OCI-LY7 (cell line): ENCODE results near the gene ADARB2. TPM values are rescaled to one million over a fixed set of nuclear protein-coding genes. Genes with fewer than 3 reads are reported as not detected.

ENCODE experiments used
- BruUV-seq: library from RNA; stranded (reverse); fragments of 400-500 nt; replicated peaks from 2 replicates; lab custom pipeline; 2021; lab: Mats Ljungman, UMichigan
- CTCF ChIA-PET: fragments of 300-600 bp; sonication (Branson Sonifier 250); formaldehyde crosslinking; loops from one replicate; lab custom pipeline; 2022; ENCODE audit warnings: antibody characterized with exemption; ENCODE audit not compliant: unreplicated experiment; lab: Charles Lee
- POLR2A ChIA-PET: fragments of 300-600 bp; sonication (Branson Sonifier 250); formaldehyde crosslinking; loops from one replicate; lab custom pipeline; 2022; ENCODE audit warnings: antibody characterized with exemption; lab: Charles Lee
- DNase-seq: peaks from one replicate; pipeline ENCODE4 v3.0.0-alpha.2; 2015; ENCODE audit warnings: low spot score
- H2AFZ ChIP-seq: fragments of 200-600 bp; sonication (generic), shearing (Covaris generic); 2 replicates; pipeline ENCODE4 v1.6.1; 2014; ENCODE audit warnings: mild to moderate bottlenecking, antibody characterized with exemption, low read length, moderate library complexity
- H3K27ac ChIP-seq: fragments of 200-600 bp; sonication (generic); 2 replicates; pipeline ENCODE4 v1.5.1; 2014; ENCODE audit warnings: mixed run types, low read depth, mild to moderate bottlenecking, moderate library complexity, low read length, inconsistent platforms; ENCODE audit not compliant: poor library complexity, severe bottlenecking
- H3K36me3 ChIP-seq: fragments of 200-600 bp; sonication (generic); 2 replicates; pipeline ENCODE4 v1.6.1; 2014; ENCODE audit warnings: mild to moderate bottlenecking, antibody characterized with exemption, low read length, moderate library complexity, mixed read lengths; ENCODE audit not compliant: insufficient read depth
- H3K4me1 ChIP-seq: fragments of 200-600 bp; sonication (generic); 2 replicates; pipeline ENCODE4 v1.5.1; 2014; ENCODE audit warnings: mild to moderate bottlenecking, low read length; ENCODE audit not compliant: insufficient read depth, poor library complexity, severe bottlenecking
- H3K4me2 ChIP-seq: fragments of 200-600 bp; sonication (generic); 2 replicates; pipeline ENCODE4 v1.6.1; 2014; ENCODE audit warnings: mild to moderate bottlenecking, low read length
- H3K4me3 ChIP-seq: fragments of 200-600 bp; sonication (generic); 2 replicates; pipeline ENCODE4 v1.5.1; 2014; ENCODE audit warnings: mild to moderate bottlenecking, low read depth, low read length; ENCODE audit not compliant: poor library complexity, severe bottlenecking
- H3K79me2 ChIP-seq: fragments of 200-600 bp; sonication (generic); 2 replicates; pipeline ENCODE4 v1.6.1; 2016; ENCODE audit warnings: low read depth, mild to moderate bottlenecking, low read length, moderate library complexity, mixed read lengths; ENCODE audit not compliant: insufficient read depth
- H3K9me2 ChIP-seq: fragments of 200-600 bp; sonication (generic); 2 replicates; pipeline ENCODE4 v1.6.1; 2016; ENCODE audit warnings: mild to moderate bottlenecking, low read length, mixed read lengths; ENCODE audit not compliant: insufficient read depth
- H3K9me3 ChIP-seq: fragments of 200-600 bp; sonication (generic); 2 replicates; pipeline ENCODE4 v1.6.1; 2014; ENCODE audit warnings: mild to moderate bottlenecking, mixed run types, low read length, mixed read lengths
- H4K20me1 ChIP-seq: fragments of 200-600 bp; sonication (generic); 2 replicates; pipeline ENCODE4 v1.6.1; 2014; ENCODE audit warnings: mild to moderate bottlenecking, antibody characterized with exemption, low read length, moderate library complexity, mixed read lengths; ENCODE audit not compliant: insufficient read depth
- EZH2phosphoT487 ChIP-seq: fragments of 200-600 bp; sonication (generic); IDR thresholded peaks from 2 replicates; pipeline ENCODE4 v1.6.1; 2018; ENCODE audit warnings: low read depth, borderline replicate concordance, mild to moderate bottlenecking, mixed run types, antibody characterized with exemption, low read length, moderate library complexity, mixed read lengths
- intact Hi-C: fragments of 100-400 bp; cut with micrococcal nuclease; formaldehyde crosslinking; loops from one replicate; pipeline ENCODE4 v1.10.0; 2022; ENCODE audit not compliant: unreplicated experiment
- total RNA-seq, 2 experiments: library from RNA; depleted of rRNA in 1 of 2; stranded (reverse); fragments of >200 nt in 1 of 2; shearing (Covaris generic) in 1 of 2; gene quantifications; 2 replicates each; pipeline ENCODE4 v1.2.3, GENCODE V29; 2014 to 2022
- TF ChIP-seq, protein P1 (sequence below): fragments of 200-600 bp; sonication (generic); conservative IDR thresholded peaks from 2 replicates; pipeline ENCODE4 v1.5.1; 2014; ENCODE audit warnings: mild to moderate bottlenecking, antibody characterized with exemption, low read length, moderate library complexity, mixed read lengths

Gene ADARB2
- total RNA-seq, 2 experiments from 2014 or later: 0.03 TPM; not detected in 1

DNA sequence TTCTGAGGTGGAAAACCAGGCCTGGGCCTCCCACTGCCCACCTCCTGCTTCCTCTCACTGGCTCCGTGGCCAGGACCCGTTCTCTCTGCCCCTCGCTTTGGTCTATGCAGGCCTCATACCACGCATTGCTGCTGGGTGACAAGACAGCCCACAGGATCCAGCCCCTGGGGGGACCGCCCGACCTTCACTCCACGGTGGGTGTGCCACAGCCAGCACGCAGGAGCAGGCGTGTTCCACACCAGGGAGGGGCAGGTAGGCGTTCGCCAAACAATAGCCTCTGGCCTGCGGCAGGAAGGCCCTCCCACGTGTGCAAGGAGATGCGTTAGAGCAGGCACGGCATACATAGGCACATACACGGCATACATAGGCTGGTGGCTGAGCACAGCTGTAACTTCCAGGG is 447.7 kb downstream of the ADARB2 start:
- ChIA-PET POLR2A (no interaction called here), CTCF (no interaction called here)
- no TSS peak for BruUV-seq
- Histone ChIP-seq H2AFZ (no peak overlapping the region), H3K4me3 (no peak overlapping the region), H3K9me3 (no peaks in the 10 kb centered on the region), H3K27ac (no peak overlapping the region), H3K79me2 (no peaks in the 10 kb centered on the region), H3K9me2 (no peaks in the 10 kb centered on the region), H3K4me2 (no peak overlapping the region), H3K36me3 (no peaks in the 10 kb centered on the region), H3K4me1 (no peaks in the 10 kb centered on the region), H4K20me1 (no peaks in the 10 kb centered on the region)
- DNase-seq: no peak
- intact Hi-C loops: no loop called here
- TF ChIP-seq, protein P1, sequence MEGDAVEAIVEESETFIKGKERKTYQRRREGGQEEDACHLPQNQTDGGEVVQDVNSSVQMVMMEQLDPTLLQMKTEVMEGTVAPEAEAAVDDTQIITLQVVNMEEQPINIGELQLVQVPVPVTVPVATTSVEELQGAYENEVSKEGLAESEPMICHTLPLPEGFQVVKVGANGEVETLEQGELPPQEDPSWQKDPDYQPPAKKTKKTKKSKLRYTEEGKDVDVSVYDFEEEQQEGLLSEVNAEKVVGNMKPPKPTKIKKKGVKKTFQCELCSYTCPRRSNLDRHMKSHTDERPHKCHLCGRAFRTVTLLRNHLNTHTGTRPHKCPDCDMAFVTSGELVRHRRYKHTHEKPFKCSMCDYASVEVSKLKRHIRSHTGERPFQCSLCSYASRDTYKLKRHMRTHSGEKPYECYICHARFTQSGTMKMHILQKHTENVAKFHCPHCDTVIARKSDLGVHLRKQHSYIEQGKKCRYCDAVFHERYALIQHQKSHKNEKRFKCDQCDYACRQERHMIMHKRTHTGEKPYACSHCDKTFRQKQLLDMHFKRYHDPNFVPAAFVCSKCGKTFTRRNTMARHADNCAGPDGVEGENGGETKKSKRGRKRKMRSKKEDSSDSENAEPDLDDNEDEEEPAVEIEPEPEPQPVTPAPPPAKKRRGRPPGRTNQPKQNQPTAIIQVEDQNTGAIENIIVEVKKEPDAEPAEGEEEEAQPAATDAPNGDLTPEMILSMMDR: no peak
- no peak for TF ChIP-seq EZH2phosphoT487

DNA sequence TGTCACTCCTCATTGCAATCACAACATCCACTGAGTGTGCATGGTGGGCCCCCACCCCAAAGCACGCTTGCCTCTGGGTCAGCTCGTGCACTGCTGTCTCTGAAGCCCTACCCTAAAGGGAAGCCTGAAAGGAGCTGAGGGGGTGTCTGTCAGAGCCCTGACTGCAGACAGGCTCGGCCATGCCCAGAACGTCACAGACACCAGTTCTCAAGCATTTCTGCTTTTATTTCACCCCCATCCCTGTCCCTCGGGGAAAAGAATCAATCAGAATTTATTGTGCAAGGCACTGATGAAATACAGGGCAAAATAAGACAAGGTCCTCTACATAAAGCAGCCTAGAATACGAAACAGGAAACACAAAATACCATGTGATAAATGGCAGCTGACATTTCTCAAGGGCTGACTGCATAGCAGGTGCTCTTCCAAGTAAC is 449.3 kb downstream of the ADARB2 start:
- no peak overlapping the region for H2AFZ ChIP-seq
- BruUV-seq: no TSS peak
- no peaks in the 10 kb centered on the region for H3K9me3 ChIP-seq
- ChIA-PET POLR2A (no interaction called here), CTCF (no interaction called here)
- TF ChIP-seq EZH2phosphoT487: no peak
- TF ChIP-seq, protein P1: no peak
- intact Hi-C loops: no loop called here
- H3K4me2 ChIP-seq: no peak overlapping the region
- no peak for DNase-seq
- H3K27ac ChIP-seq: no peak overlapping the region
- H3K4me3 ChIP-seq: no peak overlapping the region
- H3K4me1 ChIP-seq: no peaks in the 10 kb centered on the region
- no peaks in the 10 kb centered on the region for H3K9me2 ChIP-seq
- no peaks in the 10 kb centered on the region for H3K79me2 ChIP-seq
- no peaks in the 10 kb centered on the region for H4K20me1 ChIP-seq
- no peaks in the 10 kb centered on the region for H3K36me3 ChIP-seq

DNA sequence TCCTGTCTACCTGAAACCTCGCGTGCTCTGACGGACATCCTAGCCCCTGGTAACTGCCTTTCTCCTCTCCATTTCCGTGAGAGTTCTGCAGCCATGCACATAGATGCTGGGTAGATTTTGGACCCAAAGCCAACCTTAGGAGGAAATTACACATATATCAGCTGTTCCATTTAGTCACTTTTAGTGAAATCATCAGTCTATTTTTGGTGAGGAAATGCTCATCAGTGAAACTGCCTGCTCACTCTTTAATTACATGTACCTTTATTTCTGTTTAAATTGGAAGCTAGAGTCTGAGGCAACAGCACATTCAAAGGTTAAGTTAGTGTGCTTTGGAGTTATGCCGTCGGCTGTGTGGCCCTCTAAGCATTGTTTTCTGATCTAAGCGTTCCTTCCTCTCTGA is 449.8 kb downstream of the ADARB2 start:
- no peak overlapping the region for H3K4me3 ChIP-seq
- H4K20me1 ChIP-seq: no peaks in the 10 kb centered on the region
- H3K9me3 ChIP-seq: no peaks in the 10 kb centered on the region
- H3K36me3 ChIP-seq: no peaks in the 10 kb centered on the region
- CTCF ChIA-PET: no interaction called here
- H2AFZ ChIP-seq: no peak overlapping the region
- TF ChIP-seq, protein P1: no peak
- TF ChIP-seq EZH2phosphoT487: no peak
- H3K9me2 ChIP-seq: no peaks in the 10 kb centered on the region
- POLR2A ChIA-PET: no interaction called here
- intact Hi-C loops: no loop called here
- no peak overlapping the region for H3K27ac ChIP-seq
- DNase-seq: no peak
- no peaks in the 10 kb centered on the region for H3K4me1 ChIP-seq
- BruUV-seq: no TSS peak
- no peak overlapping the region for H3K4me2 ChIP-seq
- H3K79me2 ChIP-seq: no peaks in the 10 kb centered on the region
